Osteoblast (primary cell): Measurements from ENCODE around the gene OSBP2. TPM values are rescaled to one million over a fixed set of nuclear protein-coding genes. Genes with fewer than 3 reads are reported as not detected.

Source experiments
- DNase-seq: peaks from one replicate; pipeline ENCODE4 v3.0.0; 2011; ENCODE audit warnings: low spot score, mixed read lengths; ENCODE audit not compliant: insufficient read length; ENCODE audit errors: missing footprints
- H2AFZ ChIP-seq: 2 replicates; pipeline ENCODE4 v1.6.0; 2011; ENCODE audit warnings: mild to moderate bottlenecking, low read length
- H3K27ac ChIP-seq: 2 replicates; pipeline ENCODE4 v1.5.1; 2011; ENCODE audit warnings: mild to moderate bottlenecking, low read depth, low read length, moderate library complexity
- H3K27me3 ChIP-seq: 2 replicates; pipeline ENCODE4 v1.6.0; 2012; ENCODE audit warnings: mild to moderate bottlenecking, control low read depth, inconsistent platforms, low read length, moderate library complexity; ENCODE audit not compliant: insufficient read depth
- H3K36me3 ChIP-seq: 2 replicates; pipeline ENCODE4 v1.5.1; 2011; ENCODE audit warnings: mild to moderate bottlenecking, low read length, control low read depth, moderate library complexity; ENCODE audit not compliant: insufficient read depth
- H3K4me1 ChIP-seq: 2 replicates; pipeline ENCODE4 v1.5.1; 2011; ENCODE audit warnings: mild to moderate bottlenecking, low read length, control low read depth, moderate library complexity; ENCODE audit not compliant: insufficient read depth
- H3K4me2 ChIP-seq: 2 replicates; pipeline ENCODE4 v1.6.0; 2011; ENCODE audit warnings: mild to moderate bottlenecking, low read length; ENCODE audit not compliant: insufficient read depth
- H3K4me3 ChIP-seq: fragments of 200-600 bp; sonication (generic); 3 replicates; pipeline ENCODE4 v1.5.1; 2012; ENCODE audit warnings: mild to moderate bottlenecking, low read length, inconsistent platforms; ENCODE audit not compliant: insufficient read depth
- H3K79me2 ChIP-seq: 2 replicates; pipeline ENCODE4 v1.6.0; 2012; ENCODE audit warnings: mild to moderate bottlenecking, low read length, control low read depth, inconsistent platforms; ENCODE audit not compliant: insufficient read depth
- H3K9me3 ChIP-seq: 2 replicates; pipeline ENCODE4 v1.5.1; 2011; ENCODE audit warnings: low read depth, low read length, control low read depth
- H4K20me1 ChIP-seq: 2 replicates; pipeline ENCODE4 v1.6.0; 2012; ENCODE audit warnings: mild to moderate bottlenecking, low read length, control low read depth; ENCODE audit not compliant: insufficient read depth
- CTCF ChIP-seq: IDR thresholded peaks from 2 replicates; pipeline ENCODE4 v1.5.1; 2011; ENCODE audit warnings: mild to moderate bottlenecking, low read depth, low read length, moderate library complexity; ENCODE audit errors: extremely low read depth
- total RNA-seq: library from RNA; depleted of rRNA; stranded (reverse); fragments of >200 nt; gene quantifications from 2 replicates; pipeline ENCODE4 v1.2.3, GENCODE V29; 2012

OSBP2 gene
- total RNA-seq, 1 donor: 4.3 TPM

- H3K4me2 ChIP-seq: peak overlapping the region; percentile 43
- H3K9me3 ChIP-seq: no peaks in the 10 kb centered on the region
- no peaks in the 10 kb centered on the region for H3K27me3 ChIP-seq
- H2AFZ ChIP-seq: no peak overlapping the region
- H4K20me1 ChIP-seq: peaks cover 3% of the 10 kb centered on the region
- no peaks in the 10 kb centered on the region for H3K79me2 ChIP-seq
- no peaks in the 10 kb centered on the region for H3K36me3 ChIP-seq
- TF ChIP-seq CTCF: peak; percentile 77
- DNase-seq: peak; percentile 93
- no peak overlapping the region for H3K4me3 ChIP-seq
- no peak overlapping the region for H3K27ac ChIP-seq
- no peaks in the 10 kb centered on the region for H3K4me1 ChIP-seq
Observed at GRCh38 chr22:30763815-30764673, 69.4 kb downstream of the OSBP2 start.

- H2AFZ ChIP-seq: no peak overlapping the region
- H3K27me3 ChIP-seq: no peaks in the 10 kb centered on the region
- no peak for TF ChIP-seq CTCF
- no peak overlapping the region for H3K4me2 ChIP-seq
- no peak for DNase-seq
- H4K20me1 ChIP-seq: peaks cover 3% of the 10 kb centered on the region
- H3K79me2 ChIP-seq: no peaks in the 10 kb centered on the region
- no peak overlapping the region for H3K4me3 ChIP-seq
- H3K4me1 ChIP-seq: no peaks in the 10 kb centered on the region
- H3K9me3 ChIP-seq: no peaks in the 10 kb centered on the region
- H3K27ac ChIP-seq: no peak overlapping the region
- no peaks in the 10 kb centered on the region for H3K36me3 ChIP-seq
Observed at GRCh38 chr22:30767661-30768060, 73.0 kb downstream of the OSBP2 start.

GRCh38 chr22:30770716-30771115 is 76.0 kb downstream of the OSBP2 start:
- no peaks in the 10 kb centered on the region for H4K20me1 ChIP-seq
- no peak overlapping the region for H3K4me3 ChIP-seq
- no peaks in the 10 kb centered on the region for H3K27me3 ChIP-seq
- H3K4me2 ChIP-seq: no peak overlapping the region
- H3K9me3 ChIP-seq: no peaks in the 10 kb centered on the region
- H3K36me3 ChIP-seq: no peaks in the 10 kb centered on the region
- H2AFZ ChIP-seq: no peak overlapping the region
- no peak overlapping the region for H3K27ac ChIP-seq
- no peak for DNase-seq
- no peaks in the 10 kb centered on the region for H3K79me2 ChIP-seq
- no peaks in the 10 kb centered on the region for H3K4me1 ChIP-seq
- no peak for TF ChIP-seq CTCF

GRCh38 chr22:30773919-30774318 is 79.2 kb downstream of the OSBP2 start:
- Histone ChIP-seq H3K4me3 (no peak overlapping the region), H3K36me3 (no peaks in the 10 kb centered on the region), H3K79me2 (no peaks in the 10 kb centered on the region), H3K9me3 (no peaks in the 10 kb centered on the region), H3K4me1 (no peaks in the 10 kb centered on the region), H3K27ac (no peak overlapping the region), H4K20me1 (no peaks in the 10 kb centered on the region), H3K27me3 (no peaks in the 10 kb centered on the region), H2AFZ (no peak overlapping the region), H3K4me2 (no peak overlapping the region)
- TF ChIP-seq CTCF: no peak
- no peak for DNase-seq
